Activated T-helper 1 cell treated with anti-CD3 and anti-CD28 coated beads, Interleukin-2, amount 50 U/mL, for 16 hours (primary cell): Measurements from ENCODE around the gene DEPP1.

ENCODE experiments used
- DNase-seq, 2 donors: peaks; one replicate each; pipeline ENCODE4 v3.0.0-alpha.2; 2020; ENCODE audit warnings: low read depth in 1 of 2, low spot score in 1 of 2

DEPP1 gene

DNA sequence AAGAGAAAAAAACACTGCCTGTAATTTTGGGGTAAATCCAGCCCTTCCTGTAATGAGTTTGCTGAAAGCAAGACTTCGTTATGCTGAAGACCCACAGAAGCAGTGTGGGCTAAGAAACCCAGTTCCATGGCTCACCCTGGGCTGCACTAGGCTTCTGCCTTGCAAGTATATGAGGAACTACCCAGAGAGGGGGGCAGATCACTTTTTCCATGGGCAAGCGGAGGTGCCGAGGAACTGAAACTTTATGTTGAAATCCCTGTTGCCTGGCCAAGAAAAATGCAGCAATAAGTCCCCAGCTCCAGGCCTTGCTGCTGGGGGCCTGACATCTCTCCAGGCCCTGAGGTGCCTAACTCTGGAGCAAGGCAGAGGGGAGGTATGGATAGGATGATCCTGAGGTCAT lies 10.5 kb downstream of the DEPP1 start:
- no peak for DNase-seq

DNA sequence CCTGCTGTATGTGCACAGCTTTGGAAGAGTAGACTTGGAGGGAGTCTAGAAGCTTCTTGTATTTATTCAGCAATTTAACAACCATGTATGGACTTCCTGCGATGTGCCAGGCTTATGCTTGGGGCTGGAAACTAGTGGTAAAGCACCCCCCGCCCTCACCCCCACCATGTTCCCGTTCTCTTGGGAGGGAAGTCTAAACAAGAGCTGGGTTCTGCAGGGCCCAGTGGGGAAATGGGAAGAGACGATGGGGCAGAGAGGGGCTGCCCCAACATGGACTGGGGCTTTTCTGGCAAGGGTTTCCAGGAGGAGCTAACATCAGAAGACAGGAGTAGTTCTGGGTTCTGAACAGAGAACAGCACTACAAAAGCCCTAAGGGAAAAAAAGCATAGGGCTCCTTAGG lies 11.0 kb downstream of the DEPP1 start:
- no peak for DNase-seq

GRCh38 chr10:44966816-44967509 lies 11.6 kb downstream of the DEPP1 start:
- DNase-seq = no peak

DNA sequence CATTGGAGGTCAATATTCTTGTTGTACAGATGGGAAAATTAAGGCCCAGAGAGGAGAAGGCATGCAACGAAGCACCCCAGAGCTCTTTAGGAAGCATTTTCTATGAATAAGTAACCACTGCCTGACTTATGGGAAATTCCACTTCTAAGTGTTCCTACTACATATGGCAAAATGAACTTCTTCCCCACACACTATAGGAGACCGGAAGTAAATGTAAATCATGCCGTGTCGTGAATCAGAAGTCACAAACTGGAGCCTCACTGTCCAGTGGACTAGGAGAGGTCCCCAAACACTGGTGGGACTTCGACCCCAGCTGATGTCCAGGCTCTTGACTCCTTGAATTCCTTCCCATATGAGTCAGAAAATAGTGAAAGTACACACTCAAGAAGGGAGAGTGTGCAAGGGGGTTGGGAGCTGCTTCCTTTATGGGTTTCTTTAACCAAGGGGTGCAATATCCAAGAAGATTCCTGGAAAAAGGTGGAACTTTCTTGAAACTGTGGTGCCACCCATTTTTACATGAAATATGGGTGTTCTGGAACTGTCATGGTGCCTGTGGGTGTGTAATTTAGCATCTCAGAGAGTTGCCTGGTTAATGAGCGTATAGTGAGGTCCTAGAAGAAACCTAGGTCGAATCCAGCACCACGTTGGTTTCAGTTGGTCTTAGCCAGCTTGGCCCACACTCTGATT lies 12.3 kb downstream of the DEPP1 start:
- no peak for DNase-seq

- DNase-seq = no peak
Measured at GRCh38 chr10:44965651-44966097, 12.9 kb downstream of the DEPP1 start.

DNA sequence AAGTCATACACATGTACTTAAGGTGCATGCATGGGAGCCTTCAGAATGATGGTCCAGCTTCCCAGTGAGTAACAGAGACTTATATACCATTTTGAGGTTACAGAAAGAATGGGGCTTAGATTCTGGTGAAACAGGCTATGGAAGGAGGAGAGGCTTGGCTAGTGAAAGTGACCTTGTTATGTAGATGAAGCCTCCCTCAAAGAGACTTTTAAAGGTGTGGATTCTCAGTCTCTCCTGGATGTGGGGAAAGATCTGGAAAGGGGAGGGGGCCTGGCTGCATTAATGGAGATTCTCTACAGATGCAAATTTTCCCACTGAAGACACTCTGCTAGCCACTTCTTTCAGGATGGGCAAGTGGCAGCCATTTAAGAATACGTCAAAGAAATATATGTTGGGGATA lies 13.5 kb downstream of the DEPP1 start:
- no peak for DNase-seq

- DNase-seq = no peak
Measured at GRCh38 chr10:44963772-44964633, 14.6 kb downstream of the DEPP1 start.

DNA sequence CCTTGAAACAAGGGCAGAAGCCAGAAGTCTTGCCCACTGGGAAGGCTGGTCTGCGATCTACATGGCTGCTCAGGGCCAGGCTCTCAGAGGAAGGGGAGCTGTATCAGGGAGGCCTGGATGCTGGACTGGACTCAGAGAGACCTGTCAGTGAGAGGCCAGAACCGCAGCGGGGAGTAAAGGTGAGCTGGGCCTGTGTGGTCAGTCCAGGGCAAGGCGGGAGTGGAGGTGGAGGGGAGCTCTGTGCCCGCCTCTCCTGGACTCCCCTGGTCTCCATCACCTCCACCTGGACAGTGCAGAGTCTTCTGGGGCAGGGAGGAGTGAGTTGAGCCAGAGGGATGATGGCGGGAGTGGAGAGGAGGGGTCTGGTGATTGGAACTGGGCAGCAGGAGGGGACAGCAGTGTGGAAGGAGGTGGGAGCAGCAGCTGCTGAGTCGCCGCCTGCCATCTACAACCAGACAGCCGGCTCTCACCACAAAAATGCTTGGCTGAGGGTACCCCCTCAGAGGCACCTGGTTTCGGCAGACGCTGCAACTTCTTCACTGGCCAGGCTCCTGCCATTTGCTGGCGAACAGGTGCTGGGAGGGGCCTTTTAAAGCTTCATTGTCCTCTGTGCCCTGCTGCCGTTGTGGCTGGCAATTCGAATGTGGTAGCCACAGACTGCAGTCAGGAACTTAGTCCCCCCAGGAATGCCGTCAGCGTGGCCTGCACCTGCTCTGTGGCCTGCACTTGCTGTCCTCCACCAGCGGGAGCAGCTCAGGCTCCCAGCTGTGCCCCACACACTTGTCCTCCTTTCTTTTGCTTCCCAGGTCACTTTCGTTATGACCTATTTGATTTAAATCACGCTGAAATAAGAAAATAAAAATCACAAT lies 15.5 kb downstream of the DEPP1 start:
- DNase-seq = no peak

- no peak for DNase-seq
Measured at GRCh38 chr10:44961931-44962750, 16.5 kb downstream of the DEPP1 start.

DNA sequence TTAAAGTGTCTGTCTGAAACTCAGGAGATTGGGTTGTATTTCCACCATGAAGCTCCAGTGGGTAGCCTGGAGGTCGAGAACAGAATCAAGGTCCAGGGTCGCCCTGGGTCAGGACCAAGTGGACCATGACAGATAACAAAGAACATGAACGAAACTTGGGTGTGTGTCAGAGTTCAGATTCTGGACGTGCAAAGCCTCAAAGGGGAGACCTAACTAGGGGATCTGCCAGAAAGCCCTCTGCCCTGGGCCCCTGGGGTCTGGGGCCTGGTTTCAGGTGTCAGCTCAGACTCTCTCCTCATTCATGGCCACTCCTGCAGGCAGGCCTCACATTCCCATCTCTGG lies 17.4 kb downstream of the DEPP1 start:
- DNase-seq = no peak

GRCh38 chr10:44960482-44961229 lies 18.0 kb downstream of the DEPP1 start:
- no peak for DNase-seq

DNA sequence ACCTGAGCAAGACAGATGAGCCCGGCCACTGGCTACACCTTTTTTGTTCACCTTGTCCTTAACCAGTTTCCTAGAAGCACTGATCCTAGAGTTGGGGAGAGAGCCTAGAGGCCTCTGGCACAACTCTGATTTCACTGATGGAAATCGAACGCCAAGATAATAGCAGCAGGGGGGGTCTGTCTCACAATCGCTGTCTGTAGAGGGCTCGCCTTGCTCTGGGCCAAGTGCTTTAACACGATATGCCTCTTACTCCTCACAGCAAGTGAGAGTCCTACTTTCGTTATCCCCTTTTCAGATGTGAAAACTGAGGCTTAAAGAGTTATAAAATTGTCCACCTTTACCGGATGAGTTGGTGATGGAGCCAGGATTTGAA lies 18.5 kb downstream of the DEPP1 start:
- DNase-seq = no peak

DNA sequence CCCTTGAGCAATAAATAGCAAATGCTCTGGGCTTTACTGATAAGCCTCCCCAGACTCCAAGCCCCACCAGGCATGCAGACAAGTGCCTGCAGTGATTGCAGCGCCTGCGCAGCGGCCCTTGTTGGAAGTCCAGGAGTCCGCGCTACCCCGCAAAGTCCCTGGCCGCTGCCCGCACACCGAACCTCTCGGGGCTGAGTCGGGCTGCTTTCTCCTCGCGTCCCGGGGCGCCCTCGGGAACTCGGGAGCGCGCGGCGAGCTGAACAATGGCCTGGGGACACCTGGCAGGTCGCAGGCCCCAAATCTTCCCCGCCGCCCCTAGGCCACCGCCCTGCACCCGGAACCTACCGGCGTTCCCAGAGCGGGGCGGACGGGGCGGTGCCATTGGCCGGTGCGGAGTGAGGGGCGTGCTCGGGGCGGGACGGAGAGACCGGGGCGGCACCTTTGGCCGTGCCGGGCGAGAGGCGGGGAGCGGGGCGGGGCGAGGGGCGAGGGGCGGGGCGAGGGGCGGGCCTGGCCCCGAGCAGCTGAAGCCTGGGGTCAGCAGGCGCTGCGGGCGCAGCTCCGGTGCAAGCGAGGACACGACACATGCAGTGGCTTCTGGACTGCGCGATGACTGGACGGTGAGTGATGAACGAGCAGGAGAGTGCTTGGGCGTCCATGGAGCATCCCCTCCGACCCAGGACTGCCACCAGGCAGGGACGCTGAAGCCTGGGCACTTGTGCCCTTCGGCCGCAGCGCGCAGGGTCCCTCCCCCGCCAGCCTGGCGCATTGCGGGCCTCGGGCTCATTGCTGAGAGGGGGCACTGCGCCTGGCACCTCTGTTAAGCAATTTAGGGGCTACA lies 19.1 kb downstream of the DEPP1 start, which contains the start of gene RASSF4:
Gene RASSF4 (plus strand): TSS at position 556 of the 841 bp plus-strand sequence. CDS start 10,401 bp downstream, outside the sequence.
- peak; percentile 84 to 88 for DNase-seq

DNA sequence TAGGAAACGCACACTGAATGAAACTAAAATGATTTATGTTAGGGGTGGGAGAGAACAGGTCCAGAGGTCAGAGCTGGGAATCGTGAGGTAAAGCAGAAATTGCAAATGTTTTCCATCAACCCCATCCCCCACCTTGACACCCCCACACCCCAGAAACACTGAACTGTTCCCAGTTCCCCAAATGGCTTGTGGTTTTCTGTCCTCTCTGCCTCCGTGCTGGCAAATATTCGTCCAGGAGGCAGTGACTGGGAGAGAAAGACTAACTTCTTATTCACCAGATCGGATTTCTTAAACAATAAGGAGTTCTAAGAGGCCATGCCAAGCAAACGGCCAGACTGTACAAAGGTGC lies 19.7 kb downstream of the DEPP1 start:
- no peak for DNase-seq

GRCh38 chr10:44958196-44958897 lies 20.3 kb downstream of the DEPP1 start:
- DNase-seq = no peak

GRCh38 chr10:44956717-44957706 lies 21.6 kb downstream of the DEPP1 start:
- DNase-seq = no peak

- DNase-seq = no peak
Measured at GRCh38 chr10:44956226-44956625, 22.4 kb downstream of the DEPP1 start.
